ENCODE data around the gene FAM184B.

DNA sequence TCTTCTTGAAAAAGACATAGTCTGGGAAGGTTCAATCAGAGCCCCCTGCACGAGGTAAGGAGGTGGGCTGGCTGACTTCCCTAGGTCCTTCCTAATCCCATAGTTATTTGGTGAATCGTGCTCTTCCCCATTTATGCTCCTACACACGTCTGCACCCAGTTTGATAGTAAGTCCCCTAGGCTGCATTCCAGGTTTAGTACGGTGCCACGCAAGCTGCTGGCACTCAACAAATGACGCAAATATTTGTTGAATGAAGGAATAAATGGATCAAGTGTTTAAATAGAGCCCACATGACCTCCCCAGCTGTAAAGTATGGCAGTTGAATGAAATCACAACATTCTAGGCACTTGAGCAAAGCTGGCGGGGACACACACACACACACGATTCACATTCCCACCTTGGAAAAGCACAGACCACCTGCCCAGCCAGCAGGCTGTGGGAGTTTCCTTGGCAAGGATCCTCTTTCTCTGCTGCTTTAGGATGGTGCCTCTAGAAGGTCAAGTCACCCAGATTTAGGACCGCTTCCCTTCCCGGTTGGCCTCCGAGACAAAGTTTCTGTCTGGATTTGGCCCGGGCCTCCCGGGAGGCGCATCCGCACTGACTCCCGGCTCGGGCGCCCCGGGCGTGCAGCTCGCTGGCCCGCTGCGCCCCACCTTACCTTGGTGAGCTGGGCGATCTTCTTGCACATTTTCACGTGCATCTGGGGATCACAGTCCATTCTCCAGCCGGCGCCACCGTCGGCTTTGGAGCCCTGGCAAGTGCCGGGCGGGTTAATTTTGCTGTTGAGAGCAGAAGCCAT, 721 bp downstream of the FAM184B start:
- TF ChIP-seq, protein P1, sequence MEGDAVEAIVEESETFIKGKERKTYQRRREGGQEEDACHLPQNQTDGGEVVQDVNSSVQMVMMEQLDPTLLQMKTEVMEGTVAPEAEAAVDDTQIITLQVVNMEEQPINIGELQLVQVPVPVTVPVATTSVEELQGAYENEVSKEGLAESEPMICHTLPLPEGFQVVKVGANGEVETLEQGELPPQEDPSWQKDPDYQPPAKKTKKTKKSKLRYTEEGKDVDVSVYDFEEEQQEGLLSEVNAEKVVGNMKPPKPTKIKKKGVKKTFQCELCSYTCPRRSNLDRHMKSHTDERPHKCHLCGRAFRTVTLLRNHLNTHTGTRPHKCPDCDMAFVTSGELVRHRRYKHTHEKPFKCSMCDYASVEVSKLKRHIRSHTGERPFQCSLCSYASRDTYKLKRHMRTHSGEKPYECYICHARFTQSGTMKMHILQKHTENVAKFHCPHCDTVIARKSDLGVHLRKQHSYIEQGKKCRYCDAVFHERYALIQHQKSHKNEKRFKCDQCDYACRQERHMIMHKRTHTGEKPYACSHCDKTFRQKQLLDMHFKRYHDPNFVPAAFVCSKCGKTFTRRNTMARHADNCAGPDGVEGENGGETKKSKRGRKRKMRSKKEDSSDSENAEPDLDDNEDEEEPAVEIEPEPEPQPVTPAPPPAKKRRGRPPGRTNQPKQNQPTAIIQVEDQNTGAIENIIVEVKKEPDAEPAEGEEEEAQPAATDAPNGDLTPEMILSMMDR (IDR thresholded peaks at IDR 0.05; ENCODE audit: poor library complexity), result no peak
- no peak for TF ChIP-seq EZH2 (IDR thresholded peaks at IDR 0.05; ENCODE audit: borderline replicate concordance)
- TF ChIP-seq EZH2phosphoT487 (IDR thresholded peaks at IDR 0.05; ENCODE audit: low read depth, severe bottlenecking, unreplicated experiment), result no peak
